ENCODE measurements around the gene CLDN1.

- TF ChIP-seq MAX (CRISPR knock-in tag; IDR thresholded peaks at IDR 0.05) (no peak), ATF2 (CRISPR knock-in tag; IDR thresholded peaks at IDR 0.05; ENCODE audit: borderline replicate concordance, low read depth) (no peak), ZNF317 (CRISPR knock-in tag; IDR thresholded peaks at IDR 0.05; ENCODE audit: borderline replicate concordance, low read depth) (no peak), USF1 (CRISPR knock-in tag; IDR thresholded peaks at IDR 0.05) (no peak), CTCF (IDR thresholded peaks at IDR 0.05) (no peak), FOXJ3 (CRISPR knock-in tag; IDR thresholded peaks at IDR 0.05; ENCODE audit: borderline replicate concordance) (no peak), TP53 (CRISPR knock-in tag; IDR thresholded peaks at IDR 0.05) (no peak), E2F4 (CRISPR knock-in tag; IDR thresholded peaks at IDR 0.05; ENCODE audit: borderline replicate concordance, low read depth) (no peak), ATF6 (CRISPR knock-in tag; IDR thresholded peaks at IDR 0.05) (no peak)
These were observed 48.1 kb upstream of the CLDN1 start for GRCh38 chr3:190370369-190370768.

Measured in WTC11 (cell line).